GM18508 (cell line): ENCODE results near the gene BRD1.

Source experiments
- ATAC-seq: cut with Tn5 transposase; IDR thresholded peaks from one replicate; pipeline ENCODE4 v1.9.1; 2021; ENCODE audit warnings: moderate number of reproducible peaks; ENCODE audit not compliant: insufficient read depth, unreplicated experiment

The BRD1 gene

GRCh38 chr22:49735901-49736421 is 91.7 kb downstream of the BRD1 start:
- ATAC-seq: no peak

- no peak for ATAC-seq
Observed at GRCh38 chr22:49735411-49735900, 92.2 kb downstream of the BRD1 start.

- no peak for ATAC-seq
Observed at GRCh38 chr22:49734882-49735281, 92.8 kb downstream of the BRD1 start.

- no peak for ATAC-seq
Observed at GRCh38 chr22:49734390-49734789, 93.3 kb downstream of the BRD1 start.

GRCh38 chr22:49733631-49734030 is 94.0 kb downstream of the BRD1 start:
- no peak for ATAC-seq

GRCh38 chr22:49730656-49731055 is 97.0 kb downstream of the BRD1 start:
- ATAC-seq: no peak

GRCh38 chr22:49728570-49729271 is 99.0 kb downstream of the BRD1 start:
- no peak for ATAC-seq

- no peak for ATAC-seq
Observed at GRCh38 chr22:49727881-49728569, 99.6 kb downstream of the BRD1 start.

GRCh38 chr22:49727191-49727880 is 100.3 kb downstream of the BRD1 start:
- ATAC-seq: no peak

GRCh38 chr22:49726701-49727101 is 101.0 kb downstream of the BRD1 start:
- ATAC-seq: no peak

- no peak for ATAC-seq
Observed at GRCh38 chr22:49726022-49726681, 101.5 kb downstream of the BRD1 start.

- no peak for ATAC-seq
Observed at GRCh38 chr22:49725516-49725915, 102.2 kb downstream of the BRD1 start.

- ATAC-seq: no peak
Observed at GRCh38 chr22:49724893-49725489, 102.7 kb downstream of the BRD1 start.

- no peak for ATAC-seq
Observed at GRCh38 chr22:49724030-49724892, 103.4 kb downstream of the BRD1 start.

- ATAC-seq: no peak
Observed at GRCh38 chr22:49723478-49724029, 104.1 kb downstream of the BRD1 start.
